Neural cell (in vitro differentiated cells): ENCODE measurements around the gene TYMP. TPM values are rescaled to one million over a fixed set of nuclear protein-coding genes. Genes with fewer than 3 reads are reported as not detected.

Experiments used
- H2AFZ ChIP-seq: fragments of 200-600, 300-800 bp; sonication (generic), shearing (Covaris generic); 2 replicates; pipeline ENCODE4 v1.6.0; 2014; ENCODE audit warnings: low read depth, mild to moderate bottlenecking, antibody characterized with exemption, low read length, moderate library complexity
- H3F3A ChIP-seq: fragments of 200-600 bp; shearing (Covaris generic); 2 replicates; pipeline ENCODE4 v1.6.1; 2016; ENCODE audit warnings: mild to moderate bottlenecking, moderate library complexity, mixed read lengths, antibody characterized with exemption, low read length; ENCODE audit not compliant: insufficient read depth, poor library complexity, severe bottlenecking
- H3K27ac ChIP-seq: fragments of 200-600, 300-800 bp; sonication (generic), shearing (Covaris generic); 2 replicates; pipeline ENCODE4 v1.5.1; 2014; ENCODE audit warnings: mild to moderate bottlenecking, low read length, moderate library complexity
- H3K27me3 ChIP-seq: fragments of 300-800, 200-600 bp; sonication (generic), shearing (Covaris generic); 2 replicates; pipeline ENCODE4 v1.6.0; 2014; ENCODE audit warnings: mild to moderate bottlenecking, low read depth, low read length, moderate library complexity; ENCODE audit not compliant: insufficient read depth
- H3K36me3 ChIP-seq: fragments of 300-800, 200-600 bp; sonication (generic), shearing (Covaris generic); 2 replicates; pipeline ENCODE4 v1.5.1; 2014; ENCODE audit warnings: mild to moderate bottlenecking, antibody characterized with exemption, low read length, moderate library complexity; ENCODE audit not compliant: insufficient read depth
- H3K4me2 ChIP-seq: fragments of 300-800, 200-600 bp; sonication (generic), shearing (Covaris generic); 2 replicates; pipeline ENCODE4 v1.6.0; 2014; ENCODE audit warnings: mild to moderate bottlenecking, low read length
- H3K4me3 ChIP-seq: fragments of 300-800, 200-600 bp; sonication (generic), shearing (Covaris generic); 2 replicates; pipeline ENCODE4 v1.5.1; 2014; ENCODE audit warnings: mild to moderate bottlenecking, low read length, moderate library complexity
- H3K79me2 ChIP-seq: fragments of 200-600 bp; shearing (Covaris generic); replicated peaks from 2 replicates; pipeline ENCODE4 v1.6.0; 2014; ENCODE audit warnings: mild to moderate bottlenecking, low read length, moderate library complexity; ENCODE audit not compliant: insufficient read depth
- H3K9ac ChIP-seq: fragments of 300-800, 200-600 bp; sonication (generic), shearing (Covaris generic); 2 replicates; pipeline ENCODE4 v1.6.1; 2016; ENCODE audit warnings: mild to moderate bottlenecking, low read length, mixed read lengths
- H3K9me2 ChIP-seq: fragments of 200-600 bp; shearing (Covaris generic); 2 replicates; pipeline ENCODE4 v1.6.1; 2016; ENCODE audit warnings: mild to moderate bottlenecking, low read length, mixed read lengths; ENCODE audit not compliant: insufficient read depth
- H3K9me3 ChIP-seq: fragments of 200-600, 300-800 bp; sonication (generic), shearing (Covaris generic); 2 replicates; pipeline ENCODE4 v1.6.1; 2016; ENCODE audit warnings: mild to moderate bottlenecking, mixed run types, low read length, moderate library complexity, mixed read lengths
- H4K20me1 ChIP-seq: fragments of 200-600 bp; shearing (Covaris generic); 2 replicates; pipeline ENCODE4 v1.6.1; 2016; ENCODE audit warnings: mild to moderate bottlenecking, mixed run types; ENCODE audit not compliant: insufficient read depth
- EP300 ChIP-seq: fragments of 450-650 bp; conservative IDR thresholded peaks from 2 replicates; pipeline ENCODE4 v1.6.1; 2014; ENCODE audit warnings: antibody characterized with exemption, mild to moderate bottlenecking, moderate library complexity; ENCODE audit not compliant: poor library complexity, severe bottlenecking
- EZH2 ChIP-seq: fragments of 200-600, 300-800 bp; shearing (Covaris generic), sonication (generic); IDR thresholded peaks from 2 replicates; pipeline ENCODE4 v1.6.1; 2014; ENCODE audit warnings: antibody characterized with exemption, low read length, borderline replicate concordance, mild to moderate bottlenecking; ENCODE audit not compliant: insufficient read depth, poor library complexity, severe bottlenecking
- MXI1 ChIP-seq: fragments of 450-650 bp; conservative IDR thresholded peaks from 2 replicates; pipeline ENCODE4 v1.6.1; 2014; ENCODE audit warnings: antibody characterized with exemption, mild to moderate bottlenecking; ENCODE audit not compliant: poor library complexity, severe bottlenecking
- POLR2AphosphoS5 ChIP-seq: IDR thresholded peaks from 2 replicates; pipeline ENCODE4 v1.6.1; 2012
- RAD21 ChIP-seq: fragments of 450-650 bp; conservative IDR thresholded peaks from 2 replicates; pipeline ENCODE4 v1.6.1; 2014; ENCODE audit warnings: antibody characterized with exemption, mild to moderate bottlenecking, moderate library complexity
- SMC3 ChIP-seq: fragments of 450-650 bp; conservative IDR thresholded peaks from 2 replicates; pipeline ENCODE4 v1.6.1; 2014; ENCODE audit warnings: antibody characterized with exemption, mild to moderate bottlenecking, moderate library complexity; ENCODE audit not compliant: poor library complexity
- TAF1 ChIP-seq: IDR thresholded peaks from 2 replicates; pipeline ENCODE4 v1.6.1; 2012; ENCODE audit warnings: low read depth
- polyA plus RNA-seq: library from polyadenylated mRNA; depleted of rRNA; stranded (reverse); fragments of >200 nt; gene quantifications from 2 replicates; pipeline ENCODE4 v1.2.3, GENCODE V29; 2014
- TF ChIP-seq, protein P1 (sequence below): IDR thresholded peaks from 2 replicates; pipeline ENCODE4 v1.6.1; 2012; ENCODE audit warnings: borderline replicate concordance
- TF ChIP-seq, protein P2 (sequence below): fragments of 450-650 bp; IDR thresholded peaks from 2 replicates; pipeline ENCODE4 v1.5.1; 2014; ENCODE audit warnings: antibody characterized with exemption, mild to moderate bottlenecking, moderate library complexity; ENCODE audit not compliant: poor library complexity, severe bottlenecking

TYMP gene
- polyA plus RNA-seq, 1 donor from 2014 or later, result 0.87 TPM

DNA sequence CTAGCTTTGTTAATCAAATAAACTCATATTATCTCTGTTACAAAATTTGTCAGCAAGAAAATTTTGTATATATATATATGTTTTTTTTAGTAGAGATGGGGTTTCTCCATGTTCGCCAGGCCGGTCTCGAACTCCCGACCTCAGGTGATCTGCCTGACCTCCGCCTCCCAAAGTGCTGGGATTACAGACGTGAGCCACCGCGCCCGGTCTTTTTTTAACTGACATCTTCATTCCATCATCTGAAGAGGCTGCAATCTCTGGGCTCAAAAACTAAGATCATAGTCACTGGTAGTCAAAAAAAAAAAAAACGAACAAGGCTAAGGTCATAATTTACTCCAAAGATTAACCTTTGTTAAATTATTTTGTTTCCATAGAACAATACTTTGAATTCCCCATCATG is 10.6 kb upstream of the TYMP start:
- Histone ChIP-seq H3K36me3 (no peaks in the 10 kb centered on the region), H2AFZ (no peak overlapping the region), H4K20me1 (no peaks in the 10 kb centered on the region), H3K4me2 (no peak overlapping the region), H3K9ac (no peak overlapping the region), H3F3A (no peaks in the 10 kb centered on the region), H3K4me3 (no peak overlapping the region), H3K27ac (no peak overlapping the region), H3K9me2 (no peaks in the 10 kb centered on the region), H3K79me2 (no peaks in the 10 kb centered on the region), H3K9me3 (no peaks in the 10 kb centered on the region), H3K27me3 (peaks cover 13% of the 10 kb centered on the region)
- no peak for TF ChIP-seq TAF1
- TF ChIP-seq, protein P1, sequence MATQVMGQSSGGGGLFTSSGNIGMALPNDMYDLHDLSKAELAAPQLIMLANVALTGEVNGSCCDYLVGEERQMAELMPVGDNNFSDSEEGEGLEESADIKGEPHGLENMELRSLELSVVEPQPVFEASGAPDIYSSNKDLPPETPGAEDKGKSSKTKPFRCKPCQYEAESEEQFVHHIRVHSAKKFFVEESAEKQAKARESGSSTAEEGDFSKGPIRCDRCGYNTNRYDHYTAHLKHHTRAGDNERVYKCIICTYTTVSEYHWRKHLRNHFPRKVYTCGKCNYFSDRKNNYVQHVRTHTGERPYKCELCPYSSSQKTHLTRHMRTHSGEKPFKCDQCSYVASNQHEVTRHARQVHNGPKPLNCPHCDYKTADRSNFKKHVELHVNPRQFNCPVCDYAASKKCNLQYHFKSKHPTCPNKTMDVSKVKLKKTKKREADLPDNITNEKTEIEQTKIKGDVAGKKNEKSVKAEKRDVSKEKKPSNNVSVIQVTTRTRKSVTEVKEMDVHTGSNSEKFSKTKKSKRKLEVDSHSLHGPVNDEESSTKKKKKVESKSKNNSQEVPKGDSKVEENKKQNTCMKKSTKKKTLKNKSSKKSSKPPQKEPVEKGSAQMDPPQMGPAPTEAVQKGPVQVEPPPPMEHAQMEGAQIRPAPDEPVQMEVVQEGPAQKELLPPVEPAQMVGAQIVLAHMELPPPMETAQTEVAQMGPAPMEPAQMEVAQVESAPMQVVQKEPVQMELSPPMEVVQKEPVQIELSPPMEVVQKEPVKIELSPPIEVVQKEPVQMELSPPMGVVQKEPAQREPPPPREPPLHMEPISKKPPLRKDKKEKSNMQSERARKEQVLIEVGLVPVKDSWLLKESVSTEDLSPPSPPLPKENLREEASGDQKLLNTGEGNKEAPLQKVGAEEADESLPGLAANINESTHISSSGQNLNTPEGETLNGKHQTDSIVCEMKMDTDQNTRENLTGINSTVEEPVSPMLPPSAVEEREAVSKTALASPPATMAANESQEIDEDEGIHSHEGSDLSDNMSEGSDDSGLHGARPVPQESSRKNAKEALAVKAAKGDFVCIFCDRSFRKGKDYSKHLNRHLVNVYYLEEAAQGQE, result no peak
- TF ChIP-seq MXI1, result no peak
- TF ChIP-seq, protein P2, sequence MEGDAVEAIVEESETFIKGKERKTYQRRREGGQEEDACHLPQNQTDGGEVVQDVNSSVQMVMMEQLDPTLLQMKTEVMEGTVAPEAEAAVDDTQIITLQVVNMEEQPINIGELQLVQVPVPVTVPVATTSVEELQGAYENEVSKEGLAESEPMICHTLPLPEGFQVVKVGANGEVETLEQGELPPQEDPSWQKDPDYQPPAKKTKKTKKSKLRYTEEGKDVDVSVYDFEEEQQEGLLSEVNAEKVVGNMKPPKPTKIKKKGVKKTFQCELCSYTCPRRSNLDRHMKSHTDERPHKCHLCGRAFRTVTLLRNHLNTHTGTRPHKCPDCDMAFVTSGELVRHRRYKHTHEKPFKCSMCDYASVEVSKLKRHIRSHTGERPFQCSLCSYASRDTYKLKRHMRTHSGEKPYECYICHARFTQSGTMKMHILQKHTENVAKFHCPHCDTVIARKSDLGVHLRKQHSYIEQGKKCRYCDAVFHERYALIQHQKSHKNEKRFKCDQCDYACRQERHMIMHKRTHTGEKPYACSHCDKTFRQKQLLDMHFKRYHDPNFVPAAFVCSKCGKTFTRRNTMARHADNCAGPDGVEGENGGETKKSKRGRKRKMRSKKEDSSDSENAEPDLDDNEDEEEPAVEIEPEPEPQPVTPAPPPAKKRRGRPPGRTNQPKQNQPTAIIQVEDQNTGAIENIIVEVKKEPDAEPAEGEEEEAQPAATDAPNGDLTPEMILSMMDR, result no peak
- no peak for TF ChIP-seq EP300
- no peak for TF ChIP-seq POLR2AphosphoS5
- TF ChIP-seq RAD21, result no peak
- no peak for TF ChIP-seq SMC3
- no peak for TF ChIP-seq EZH2

DNA sequence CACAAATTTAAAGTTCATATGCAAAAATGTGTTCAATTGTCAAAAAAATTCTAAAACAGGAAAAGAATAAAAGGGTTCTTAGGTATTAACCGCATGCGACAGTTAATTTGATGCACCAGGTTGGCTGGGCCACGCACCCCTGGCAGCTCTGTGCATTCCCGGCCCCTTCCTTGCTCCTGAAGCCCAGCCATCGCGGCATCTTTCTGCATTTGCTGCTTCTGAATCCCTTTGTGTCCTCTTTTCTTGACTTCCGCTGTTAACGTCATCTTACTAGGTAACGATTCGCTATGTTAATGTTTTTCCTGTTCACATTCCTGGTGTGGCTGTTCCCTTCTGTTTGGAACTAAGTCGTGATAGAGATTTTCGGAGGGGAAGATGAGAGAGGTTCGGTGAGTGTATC is 8.0 kb upstream of the TYMP start:
- no peaks in the 10 kb centered on the region for H4K20me1 ChIP-seq
- H3K36me3 ChIP-seq, result no peaks in the 10 kb centered on the region
- H2AFZ ChIP-seq, result no peak overlapping the region
- no peaks in the 10 kb centered on the region for H3K27me3 ChIP-seq
- H3K4me2 ChIP-seq, result no peak overlapping the region
- no peaks in the 10 kb centered on the region for H3K9me3 ChIP-seq
- TF ChIP-seq, protein P1, result no peak
- no peak for TF ChIP-seq EP300
- no peak for TF ChIP-seq MXI1
- TF ChIP-seq POLR2AphosphoS5, result no peak
- TF ChIP-seq EZH2, result no peak
- TF ChIP-seq TAF1, result no peak
- no peak for TF ChIP-seq RAD21
- TF ChIP-seq, protein P2, result no peak
- TF ChIP-seq SMC3, result no peak
- H3K9ac ChIP-seq, result no peak overlapping the region
- H3K79me2 ChIP-seq, result no peaks in the 10 kb centered on the region
- H3K4me3 ChIP-seq, result no peak overlapping the region
- H3K9me2 ChIP-seq, result no peaks in the 10 kb centered on the region
- H3F3A ChIP-seq, result no peaks in the 10 kb centered on the region
- H3K27ac ChIP-seq, result no peak overlapping the region
